Activated naive CD4-positive, alpha-beta T cell treated with anti-CD3 and anti-CD28 coated beads, Interleukin-2, amount 10 ng/mL, durations not matched to agents 7 days and 5 days (primary cell): ENCODE data around the gene FBXW11.
"Not testable (repeated sequence)": the region's sequence is repeated elsewhere in the genome, so short reads cannot be mapped to it uniquely, and the experiment has no call there.

Experiments
- CTCF ChIA-PET: fragments of 350-600 bp; sonication (Branson Sonifier 250); formaldehyde crosslinking; loops from one replicate; lab custom pipeline; 2021; ENCODE audit warnings: antibody characterized with exemption; lab: Charles Lee
- DNase-seq: peaks from one replicate; pipeline ENCODE4 v3.0.0-alpha.2; 2020
- H3K27ac Mint-ChIP-seq: one replicate; pipeline ENCODE4 v1.8.0; 2021; ENCODE audit warnings: mild to moderate bottlenecking, moderate library complexity, mixed read lengths
- H3K27me3 Mint-ChIP-seq: one replicate; pipeline ENCODE4 v1.8.0; 2021; ENCODE audit warnings: mild to moderate bottlenecking, mixed read lengths
- H3K36me3 Mint-ChIP-seq: one replicate; pipeline ENCODE4 v1.8.0; 2021; ENCODE audit warnings: mixed read lengths
- H3K4me1 Mint-ChIP-seq: one replicate; pipeline ENCODE4 v1.8.0; 2021; ENCODE audit warnings: mixed read lengths
- H3K4me3 Mint-ChIP-seq: one replicate; pipeline ENCODE4 v1.8.0; 2021; ENCODE audit warnings: mild to moderate bottlenecking, moderate library complexity, mixed read lengths
- H3K9me3 Mint-ChIP-seq: one replicate; pipeline ENCODE4 v1.8.0; 2021; ENCODE audit warnings: mixed read lengths

The FBXW11 gene

DNA sequence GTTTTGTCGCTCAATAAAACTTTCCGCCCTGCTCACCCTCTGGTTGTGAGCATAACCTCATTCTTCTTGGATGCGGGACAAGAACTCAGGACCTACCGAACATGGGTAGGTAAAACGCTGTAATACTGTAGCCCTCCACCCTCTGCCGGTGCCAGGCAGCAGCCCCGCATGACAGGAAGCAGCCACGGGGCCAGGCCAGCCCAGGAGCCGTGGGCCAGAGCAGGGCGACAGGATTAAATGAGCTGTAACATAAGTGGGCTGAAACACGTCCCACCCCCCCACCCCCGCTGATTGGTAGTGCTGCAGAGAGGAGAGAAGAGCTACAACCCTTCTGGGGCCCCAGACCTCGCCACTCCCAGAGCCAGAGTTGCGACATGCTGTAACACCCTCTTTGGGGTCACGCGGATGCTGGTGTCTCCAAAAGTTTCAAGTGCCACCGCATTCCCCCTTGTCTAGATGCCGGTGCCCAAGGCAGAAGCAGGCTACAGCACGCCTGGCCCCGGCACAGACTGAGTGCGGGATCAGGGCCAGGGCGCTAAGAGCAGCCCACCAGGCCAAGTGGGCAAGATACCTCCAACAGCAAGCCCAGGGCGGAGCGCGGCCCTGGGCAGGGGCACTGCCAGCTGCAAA, 81.8 kb downstream of the FBXW11 start:
- H3K36me3 Mint-ChIP-seq, result no peaks in the 10 kb centered on the region
- no peaks in the 10 kb centered on the region for H3K27me3 Mint-ChIP-seq
- peaks cover 5% of the 10 kb centered on the region for H3K4me1 Mint-ChIP-seq
- no peak overlapping the region for H3K4me3 Mint-ChIP-seq
- no peak for DNase-seq
- CTCF ChIA-PET, result interaction anchor here (0.7 to 1.0 kb wide), 2 partner anchors 13 to 82 kb away, joined by 3 read pairs; partner anchors contain the start of gene FBXW11
- no peak overlapping the region for H3K27ac Mint-ChIP-seq
- no peaks in the 10 kb centered on the region for H3K9me3 Mint-ChIP-seq

- no peak overlapping the region for H3K27ac Mint-ChIP-seq
- H3K4me3 Mint-ChIP-seq, result no peak overlapping the region
- CTCF ChIA-PET, result interaction anchor here (0.9 kb wide), 1 partner anchor 12 kb away, joined by 3 read pairs; no protein-coding TSS in a partner anchor
- peaks cover 3% of the 10 kb centered on the region for H3K4me1 Mint-ChIP-seq
- H3K9me3 Mint-ChIP-seq, result no peaks in the 10 kb centered on the region
- no peaks in the 10 kb centered on the region for H3K27me3 Mint-ChIP-seq
- DNase-seq, result no peak
- no peaks in the 10 kb centered on the region for H3K36me3 Mint-ChIP-seq
Observed at GRCh38 chr5:171920765-171921391, 85.6 kb downstream of the FBXW11 start.

- H3K27ac Mint-ChIP-seq, H3K9me3 Mint-ChIP-seq, H3K36me3 Mint-ChIP-seq, H3K27me3 Mint-ChIP-seq, DNase-seq, H3K4me3 Mint-ChIP-seq: not testable (repeated sequence)
- CTCF ChIA-PET, result interaction anchor here (1.1 kb wide), 1 partner anchor 145 kb away, joined by 5 read pairs; no protein-coding TSS in a partner anchor
- peaks cover 16% of the 10 kb centered on the region for H3K4me1 Mint-ChIP-seq
Observed at GRCh38 chr5:171915700-171916099, 90.7 kb downstream of the FBXW11 start.

- Mint-ChIP-seq H3K4me1 (peaks cover 16% of the 10 kb centered on the region), H3K4me3 (no peak overlapping the region), H3K27ac (no peak overlapping the region), H3K27me3 (no peaks in the 10 kb centered on the region), H3K36me3 (no peaks in the 10 kb centered on the region), H3K9me3 (no peaks in the 10 kb centered on the region)
- CTCF ChIA-PET, result interaction anchor here (1.1 kb wide), 1 partner anchor 146 kb away, joined by 5 read pairs; no protein-coding TSS in a partner anchor
- no peak for DNase-seq
Observed at GRCh38 chr5:171914726-171915338, 91.6 kb downstream of the FBXW11 start.

GRCh38 chr5:171913987-171914273, 92.5 kb downstream of the FBXW11 start:
- Mint-ChIP-seq H3K4me3 (no peak overlapping the region), H3K27me3 (no peaks in the 10 kb centered on the region), H3K36me3 (peaks cover 3% of the 10 kb centered on the region), H3K9me3 (no peaks in the 10 kb centered on the region), H3K27ac (peak overlapping the region; percentile 47), H3K4me1 (peaks cover 16% of the 10 kb centered on the region)
- CTCF ChIA-PET, result interaction anchor here (0.9 to 4.5 kb wide), 6 partner anchors 93 to 379 kb away, joined by 3 to 31 read pairs (median 20); partner anchors contain the start of gene FBXW11
- no peak for DNase-seq

GRCh38 chr5:171911152-171911551, 95.3 kb downstream of the FBXW11 start:
- no peak overlapping the region for H3K4me3 Mint-ChIP-seq
- DNase-seq, result no peak
- H3K27me3 Mint-ChIP-seq, result no peaks in the 10 kb centered on the region
- H3K4me1 Mint-ChIP-seq, result peaks cover 29% of the 10 kb centered on the region
- H3K36me3 Mint-ChIP-seq, result peaks cover 3% of the 10 kb centered on the region
- no peak overlapping the region for H3K27ac Mint-ChIP-seq
- no peaks in the 10 kb centered on the region for H3K9me3 Mint-ChIP-seq
- CTCF ChIA-PET, result interaction anchor here (0.6 to 5.1 kb wide), 26 partner anchors 9 to 540 kb away, joined by 3 to 47 read pairs (median 4); partner anchors contain the start of genes FBXW11 and FGF18

GRCh38 chr5:171908638-171909037, 97.8 kb downstream of the FBXW11 start:
- H3K4me3 Mint-ChIP-seq, result no peak overlapping the region

DNA sequence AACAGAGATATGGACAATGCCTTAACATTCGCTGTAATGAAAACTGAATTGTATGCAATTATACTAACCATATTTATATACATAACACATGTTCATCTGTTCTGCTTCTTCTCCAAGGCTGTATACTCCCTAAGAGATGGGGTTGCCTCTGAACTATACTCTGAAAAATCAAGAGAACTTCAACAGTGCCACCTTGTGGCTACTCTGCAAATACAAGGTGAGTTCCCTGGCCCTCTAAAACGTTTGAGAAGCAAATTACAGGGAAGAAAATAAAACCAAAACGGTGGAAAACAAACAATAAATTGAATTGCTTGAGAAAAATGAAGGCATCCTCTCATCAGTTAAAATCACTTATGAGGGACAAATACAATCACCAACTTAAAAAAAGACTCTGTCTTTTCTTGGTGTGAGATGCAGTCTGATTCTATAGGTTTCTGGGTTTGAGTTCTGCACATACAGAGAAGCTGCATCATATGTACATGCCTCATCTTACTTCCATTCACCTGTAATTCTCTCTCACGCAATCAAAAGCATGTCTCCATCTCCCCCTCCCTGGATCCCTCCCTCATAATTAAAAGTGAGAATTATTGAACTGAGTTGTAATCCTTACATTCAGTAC, 98.6 kb downstream of the FBXW11 start:
- no peak overlapping the region for H3K27ac Mint-ChIP-seq
- H3K4me1 Mint-ChIP-seq, result peaks cover 30% of the 10 kb centered on the region
- H3K27me3 Mint-ChIP-seq, result no peaks in the 10 kb centered on the region
- H3K9me3 Mint-ChIP-seq, result no peaks in the 10 kb centered on the region
- DNase-seq, result peak; percentile 62
- no peak overlapping the region for H3K4me3 Mint-ChIP-seq
- peaks cover 3% of the 10 kb centered on the region for H3K36me3 Mint-ChIP-seq
- CTCF ChIA-PET, result interaction anchor here (0.9 to 2.6 kb wide), 11 partner anchors 9 to 519 kb away, joined by 3 to 15 read pairs (median 5); partner anchors contain the start of gene FGF18

More at GRCh38 chr5:171908638-171909037, 97.8 kb downstream of the FBXW11 start:
- DNase-seq, result no peak
- CTCF ChIA-PET, result interaction anchor here (0.7 to 5.1 kb wide), 12 partner anchors 8 to 519 kb away, joined by 3 to 47 read pairs (median 4); no protein-coding TSS in a partner anchor
- Mint-ChIP-seq H3K4me1 (peaks cover 38% of the 10 kb centered on the region), H3K36me3 (peaks cover 3% of the 10 kb centered on the region), H3K27ac (no peak overlapping the region), H3K27me3 (no peaks in the 10 kb centered on the region), H3K9me3 (no peaks in the 10 kb centered on the region)

DNA sequence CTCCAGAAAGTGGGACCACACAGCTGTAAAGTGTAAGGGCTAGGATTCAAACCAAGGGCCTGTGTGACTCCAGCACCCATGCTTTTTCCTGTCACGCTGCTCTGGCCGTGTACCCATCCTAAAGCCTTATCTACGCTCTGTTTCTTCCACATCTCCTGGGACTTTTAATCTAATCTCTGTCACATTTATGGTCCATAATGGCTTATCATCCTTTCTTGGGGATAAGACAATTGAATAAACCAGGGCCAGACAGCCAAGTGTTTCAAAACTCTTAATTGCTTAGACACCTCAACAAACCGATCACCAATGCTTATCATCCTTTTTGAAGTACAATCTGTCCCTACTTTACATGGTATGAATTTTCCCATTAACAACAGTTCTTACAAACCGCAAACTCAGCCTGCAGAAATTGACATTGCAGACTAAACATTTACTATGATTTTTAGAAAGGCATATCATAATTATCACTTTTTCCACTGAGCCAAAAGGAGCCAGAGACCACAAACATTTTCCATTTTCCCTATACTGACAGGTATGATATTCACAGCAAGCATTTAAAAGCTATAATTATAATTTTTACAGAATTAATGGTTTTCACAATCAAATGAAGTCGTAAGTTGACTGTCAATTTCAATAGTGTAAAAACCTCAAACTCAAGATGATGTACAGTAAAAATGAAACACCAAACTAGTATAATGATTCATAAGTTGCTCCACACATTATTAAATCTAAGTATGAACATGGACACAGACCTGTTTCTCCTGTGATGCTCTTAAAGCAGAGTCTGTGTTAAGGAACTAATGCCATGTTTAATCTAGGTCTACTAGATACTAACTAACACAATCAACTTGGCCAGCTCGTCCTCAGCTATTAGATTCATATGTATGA, 99.5 kb downstream of the FBXW11 start:
- H3K27ac Mint-ChIP-seq, result no peak overlapping the region
- no peak for DNase-seq
- H3K4me3 Mint-ChIP-seq, result no peak overlapping the region
- peaks cover 27% of the 10 kb centered on the region for H3K4me1 Mint-ChIP-seq
- H3K27me3 Mint-ChIP-seq, result no peaks in the 10 kb centered on the region
- H3K9me3 Mint-ChIP-seq, result no peaks in the 10 kb centered on the region
- H3K36me3 Mint-ChIP-seq, result peaks cover 3% of the 10 kb centered on the region
- CTCF ChIA-PET, result interaction anchor here (0.5 to 2.3 kb wide), 10 partner anchors 8 to 488 kb away, joined by 3 to 15 read pairs (median 4); partner anchors contain the start of gene FGF18

DNA sequence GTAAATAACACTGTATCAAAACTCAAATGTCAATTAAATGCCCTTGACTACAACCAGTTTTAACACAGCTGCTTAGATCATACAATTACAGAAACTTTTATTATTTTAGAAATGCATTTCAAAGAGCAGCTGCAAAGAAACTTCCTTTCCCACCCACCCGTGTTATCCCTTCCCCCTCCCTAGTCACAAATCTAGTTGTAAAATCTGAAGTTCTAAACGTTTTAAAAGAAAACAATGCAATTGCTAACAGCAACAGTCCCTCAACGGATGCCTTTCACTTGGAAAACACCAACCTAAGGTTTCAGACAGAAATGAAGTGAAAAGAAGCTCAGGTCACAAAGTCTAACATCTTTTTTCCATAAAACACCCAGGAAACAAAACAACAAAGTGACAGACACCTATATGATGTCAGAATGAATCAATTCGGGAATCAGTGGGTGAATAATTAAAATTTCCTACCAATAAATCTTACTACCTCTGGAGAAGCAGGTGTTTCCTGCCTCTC, 100.3 kb downstream of the FBXW11 start:
- CTCF ChIA-PET, result interaction anchor here (0.5 to 2.3 kb wide), 6 partner anchors 18 to 487 kb away, joined by 3 to 15 read pairs (median 4); partner anchors contain the start of gene FGF18
- Mint-ChIP-seq H3K36me3 (peaks cover 3% of the 10 kb centered on the region), H3K4me3 (no peak overlapping the region), H3K4me1 (peaks cover 27% of the 10 kb centered on the region), H3K27me3 (no peaks in the 10 kb centered on the region), H3K27ac (no peak overlapping the region), H3K9me3 (no peaks in the 10 kb centered on the region)
- no peak for DNase-seq

DNA sequence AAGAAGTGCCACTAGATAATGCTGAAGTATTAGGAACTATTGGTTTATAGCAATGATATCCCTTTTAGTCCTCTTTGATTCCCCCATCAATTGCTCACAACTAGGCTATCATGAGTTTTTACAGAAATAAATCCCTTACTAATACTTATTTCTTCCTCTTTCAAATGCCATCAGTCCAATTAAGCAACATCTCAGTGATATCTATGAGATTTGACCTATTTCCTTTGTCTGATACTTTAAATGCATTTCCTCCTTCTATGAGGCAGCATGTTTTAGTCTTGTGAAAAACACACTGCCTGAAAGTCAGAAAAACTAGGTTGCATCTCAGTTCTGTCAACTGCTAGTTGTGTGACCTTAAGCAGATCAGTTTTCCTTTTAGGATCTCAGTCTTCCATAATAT, 101.6 kb downstream of the FBXW11 start:
- Mint-ChIP-seq H3K36me3 (peaks cover 3% of the 10 kb centered on the region), H3K4me3 (no peak overlapping the region), H3K27me3 (no peaks in the 10 kb centered on the region), H3K9me3 (no peaks in the 10 kb centered on the region), H3K27ac (no peak overlapping the region), H3K4me1 (peaks cover 27% of the 10 kb centered on the region)
- DNase-seq, result no peak
- CTCF ChIA-PET, result no interaction called here

DNA sequence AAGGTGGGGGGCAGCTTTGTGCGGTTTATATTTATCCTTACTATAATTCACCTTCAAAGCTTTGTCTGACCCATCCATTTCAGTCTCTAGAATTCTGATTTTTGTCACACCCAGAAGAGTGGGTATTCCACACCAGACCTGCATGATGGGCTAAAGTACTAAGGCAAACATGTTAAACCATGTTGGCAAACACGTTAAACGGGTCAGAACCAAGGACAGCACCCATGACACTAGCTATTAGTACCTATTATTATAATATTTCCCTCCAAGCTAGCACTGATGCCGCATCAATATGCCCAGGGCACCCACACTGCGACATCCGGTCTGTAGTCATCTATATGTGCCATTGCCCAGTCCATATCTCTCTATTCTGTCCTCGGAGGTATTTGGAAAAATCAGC, 104.7 kb downstream of the FBXW11 start:
- Mint-ChIP-seq H3K4me1 (peaks cover 18% of the 10 kb centered on the region), H3K9me3 (no peaks in the 10 kb centered on the region), H3K27me3 (no peaks in the 10 kb centered on the region), H3K4me3 (no peak overlapping the region), H3K27ac (no peak overlapping the region), H3K36me3 (peaks cover 4% of the 10 kb centered on the region)
- no peak for DNase-seq
- CTCF ChIA-PET, result interaction anchor here (1.2 kb wide), 1 partner anchor 139 kb away, joined by 4 read pairs; no protein-coding TSS in a partner anchor

DNA sequence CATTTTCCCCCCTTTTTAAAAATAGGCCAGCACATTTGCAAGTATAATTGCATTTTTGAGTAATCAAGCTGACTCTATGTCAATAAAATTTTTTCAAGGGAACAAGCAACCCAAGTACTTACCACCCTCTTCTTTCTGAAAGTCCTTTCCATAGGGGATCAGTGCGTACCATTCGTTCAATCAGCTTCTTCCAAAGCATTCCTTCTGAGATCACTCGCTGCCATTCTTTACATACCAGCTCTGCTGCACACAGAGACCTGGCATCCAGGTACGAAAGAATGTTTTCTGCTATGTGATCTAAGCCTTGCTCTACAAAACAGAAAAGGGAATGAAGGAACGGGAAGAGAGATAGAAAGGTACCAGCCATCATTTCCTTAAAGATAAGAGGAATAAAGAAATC, 106.6 kb downstream of the FBXW11 start:
- H3K9me3 Mint-ChIP-seq, result no peaks in the 10 kb centered on the region
- peaks cover 6% of the 10 kb centered on the region for H3K36me3 Mint-ChIP-seq
- H3K4me1 Mint-ChIP-seq, result peaks cover 2% of the 10 kb centered on the region

More for the DNA sequence above, 106.6 kb downstream of the FBXW11 start:
- Mint-ChIP-seq H3K27ac (no peak overlapping the region), H3K4me3 (no peak overlapping the region), H3K27me3 (no peaks in the 10 kb centered on the region)
- CTCF ChIA-PET, result interaction anchor here (1.6 to 2.1 kb wide), 2 partner anchors 7 to 12 kb away, joined by 4 to 8 read pairs; no protein-coding TSS in a partner anchor
- DNase-seq, result no peak
